ENCODE results near the gene HIRA.
"Not testable (repeated sequence)": the region's sequence is repeated elsewhere in the genome, so short reads cannot be mapped to it uniquely, and the experiment has no call there.

DNA sequence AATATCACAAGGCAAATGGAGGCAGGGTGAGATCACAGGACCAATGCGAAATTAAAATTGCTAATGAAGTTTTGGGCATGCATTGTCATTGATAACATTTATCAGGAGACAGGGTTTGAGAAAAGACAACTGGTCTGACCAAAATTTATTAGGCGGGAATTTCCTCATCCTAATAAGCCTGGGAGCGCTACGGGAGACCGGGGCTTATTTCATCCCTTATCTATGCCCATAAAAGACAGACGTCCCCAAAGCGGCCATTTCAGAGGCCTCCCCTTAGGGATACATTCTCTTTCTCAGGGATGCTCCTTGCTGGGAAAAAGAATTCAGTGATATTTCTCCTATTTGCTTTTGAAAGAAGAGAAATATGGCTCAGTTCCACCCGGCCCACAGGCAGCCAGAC is 111.4 kb downstream of the HIRA start:
- not testable (repeated sequence) for TF ChIP-seq POLR2AphosphoS5 (IDR thresholded peaks at IDR 0.05; ENCODE audit: low read depth)
- TF ChIP-seq, protein P1, sequence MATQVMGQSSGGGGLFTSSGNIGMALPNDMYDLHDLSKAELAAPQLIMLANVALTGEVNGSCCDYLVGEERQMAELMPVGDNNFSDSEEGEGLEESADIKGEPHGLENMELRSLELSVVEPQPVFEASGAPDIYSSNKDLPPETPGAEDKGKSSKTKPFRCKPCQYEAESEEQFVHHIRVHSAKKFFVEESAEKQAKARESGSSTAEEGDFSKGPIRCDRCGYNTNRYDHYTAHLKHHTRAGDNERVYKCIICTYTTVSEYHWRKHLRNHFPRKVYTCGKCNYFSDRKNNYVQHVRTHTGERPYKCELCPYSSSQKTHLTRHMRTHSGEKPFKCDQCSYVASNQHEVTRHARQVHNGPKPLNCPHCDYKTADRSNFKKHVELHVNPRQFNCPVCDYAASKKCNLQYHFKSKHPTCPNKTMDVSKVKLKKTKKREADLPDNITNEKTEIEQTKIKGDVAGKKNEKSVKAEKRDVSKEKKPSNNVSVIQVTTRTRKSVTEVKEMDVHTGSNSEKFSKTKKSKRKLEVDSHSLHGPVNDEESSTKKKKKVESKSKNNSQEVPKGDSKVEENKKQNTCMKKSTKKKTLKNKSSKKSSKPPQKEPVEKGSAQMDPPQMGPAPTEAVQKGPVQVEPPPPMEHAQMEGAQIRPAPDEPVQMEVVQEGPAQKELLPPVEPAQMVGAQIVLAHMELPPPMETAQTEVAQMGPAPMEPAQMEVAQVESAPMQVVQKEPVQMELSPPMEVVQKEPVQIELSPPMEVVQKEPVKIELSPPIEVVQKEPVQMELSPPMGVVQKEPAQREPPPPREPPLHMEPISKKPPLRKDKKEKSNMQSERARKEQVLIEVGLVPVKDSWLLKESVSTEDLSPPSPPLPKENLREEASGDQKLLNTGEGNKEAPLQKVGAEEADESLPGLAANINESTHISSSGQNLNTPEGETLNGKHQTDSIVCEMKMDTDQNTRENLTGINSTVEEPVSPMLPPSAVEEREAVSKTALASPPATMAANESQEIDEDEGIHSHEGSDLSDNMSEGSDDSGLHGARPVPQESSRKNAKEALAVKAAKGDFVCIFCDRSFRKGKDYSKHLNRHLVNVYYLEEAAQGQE (IDR thresholded peaks at IDR 0.05; ENCODE audit: unreplicated experiment) = not testable (repeated sequence)
- TF ChIP-seq, protein P2, sequence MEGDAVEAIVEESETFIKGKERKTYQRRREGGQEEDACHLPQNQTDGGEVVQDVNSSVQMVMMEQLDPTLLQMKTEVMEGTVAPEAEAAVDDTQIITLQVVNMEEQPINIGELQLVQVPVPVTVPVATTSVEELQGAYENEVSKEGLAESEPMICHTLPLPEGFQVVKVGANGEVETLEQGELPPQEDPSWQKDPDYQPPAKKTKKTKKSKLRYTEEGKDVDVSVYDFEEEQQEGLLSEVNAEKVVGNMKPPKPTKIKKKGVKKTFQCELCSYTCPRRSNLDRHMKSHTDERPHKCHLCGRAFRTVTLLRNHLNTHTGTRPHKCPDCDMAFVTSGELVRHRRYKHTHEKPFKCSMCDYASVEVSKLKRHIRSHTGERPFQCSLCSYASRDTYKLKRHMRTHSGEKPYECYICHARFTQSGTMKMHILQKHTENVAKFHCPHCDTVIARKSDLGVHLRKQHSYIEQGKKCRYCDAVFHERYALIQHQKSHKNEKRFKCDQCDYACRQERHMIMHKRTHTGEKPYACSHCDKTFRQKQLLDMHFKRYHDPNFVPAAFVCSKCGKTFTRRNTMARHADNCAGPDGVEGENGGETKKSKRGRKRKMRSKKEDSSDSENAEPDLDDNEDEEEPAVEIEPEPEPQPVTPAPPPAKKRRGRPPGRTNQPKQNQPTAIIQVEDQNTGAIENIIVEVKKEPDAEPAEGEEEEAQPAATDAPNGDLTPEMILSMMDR (conservative IDR thresholded peaks at IDR 0.05; ENCODE audit: low read depth in 2 of 2) = not testable (repeated sequence)
